Psoas muscle (tissue), 8 donors: ENCODE results near the gene TCF7L1. TPM values are rescaled to one million over a fixed set of nuclear protein-coding genes. Genes with fewer than 3 reads are reported as not detected.
"Not testable (repeated sequence)": the region's sequence is repeated elsewhere in the genome, so short reads cannot be mapped to it uniquely, and the experiment has no call there.

Experiments used
- ATAC-seq, 4 donors: fragments of 200-7000 bp; cut with Tn5 transposase; one replicate each; pipeline ENCODE4 v1.9.1; 2020; ENCODE audit warnings: moderate library complexity in 3 of 4, mild to moderate bottlenecking in 2 of 4
- DNase-seq, 2 donors: peaks; one replicate each; pipeline ENCODE4 v3.0.0-alpha.2; 2020
- H3K27ac ChIP-seq: fragments of 200-600 bp; one replicate; pipeline ENCODE4 v1.8.0; 2022
- H3K27me3 ChIP-seq, 3 donors: fragments of 200-600 bp in 1 of 3; one replicate each; pipeline versions ENCODE4 v1.6.1 to v1.8.0; 2013 to 2022; ENCODE audit warnings: low read length in 2 of 3, mild to moderate bottlenecking in 2 of 3, moderate library complexity in 1 of 3; ENCODE audit not compliant: insufficient read depth in 3 of 3
- H3K36me3 ChIP-seq, 2 donors: fragments of 200-600 bp in 1 of 2; one replicate each; pipeline versions ENCODE4 v1.6.1 to v1.8.0; 2013 to 2022; ENCODE audit warnings: low read depth in 1 of 2, mild to moderate bottlenecking in 1 of 2, moderate library complexity in 1 of 2; ENCODE audit not compliant: insufficient read depth in 1 of 2
- H3K4me1 ChIP-seq: fragments of 200-600 bp; one replicate; pipeline ENCODE4 v1.8.0; 2022
- H3K4me3 ChIP-seq: fragments of 200-600 bp; one replicate; pipeline ENCODE4 v1.8.0; 2022; ENCODE audit warnings: mild to moderate bottlenecking
- H3K9me3 ChIP-seq: fragments of 200-600 bp; one replicate; pipeline ENCODE4 v1.8.0; 2022
- CTCF ChIP-seq: fragments of 200-600 bp; IDR thresholded peaks from one replicate; pipeline ENCODE4 v1.8.0; 2022; ENCODE audit warnings: antibody characterized with exemption
- WGBS, 3 donors: extraction: QIAGEN DNeasy Blood & Tissue Kit; methylation state at CpG; one replicate each; pipeline versions ENCODE4 v1.1.6 to v1.1.7; 2013; 5-methylcytosine and 5-hydroxymethylcytosine counted together
- intact Hi-C, 2 donors: fragments of 100-400 bp; cut with DNase I; formaldehyde crosslinking; loops; one replicate each; pipeline versions ENCODE4 v1.11.0 to v1.14.2; 2022
- polyA plus RNA-seq, 3 donors: library from polyadenylated mRNA; stranded (reverse); fragments of 200-250 nt; gene quantifications; one replicate each; pipeline ENCODE4 v1.2.3, GENCODE V29; 2013
- total RNA-seq, 4 donors: library from RNA; stranded (reverse); fragmentation: NEBNext Ultra II Directional in 2 of 4; extraction: Animal tissue kit (Norgen Biotek cat#: 25700) in 2 of 4; gene quantifications; one replicate each; pipeline versions ENCODE4 v1.2.1 to v1.2.4, GENCODE V29; 2021 to 2023
- donor health status: healthy with polysubstance abuse.
- donor health status: DM: no; HTN: no; CAD: no; lungs with moderate emphysema.
- donor health status: Bipolar disorder and iron deficiency.
- donor health status: healthy.
- donor health status: DM: yes; HTN: yes; CAD: no.
- donor health status: DM: no; HTN: no; CAD: no.
- donor health status: DM: no; HTN: no; CAD: no.
- donor health status: DM: yes; HTN: yes; CAD: no.

Gene TCF7L1
- total and polyA plus RNA-seq, 7 donors, result 2.1 to 13.3 (median 6.1) TPM

DNA sequence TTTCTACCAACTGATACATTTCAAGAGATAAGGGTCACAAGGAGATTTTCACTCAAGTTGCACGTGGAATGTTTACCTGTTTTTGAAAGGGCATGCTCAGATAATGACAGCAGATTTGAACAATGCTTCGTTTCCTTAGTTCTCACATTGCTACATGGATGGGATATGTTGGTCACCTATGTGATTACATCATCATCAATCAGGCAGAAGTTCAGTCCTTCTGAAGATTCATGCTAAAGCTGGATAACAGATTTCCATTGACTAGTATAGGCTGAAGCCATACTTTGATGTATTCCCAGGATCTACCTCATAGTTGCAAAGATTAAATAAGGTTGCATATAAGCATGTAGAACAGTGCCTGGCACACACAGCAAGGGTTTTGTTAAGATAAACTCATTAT, 19.7 kb downstream of the TCF7L1 start:
- Histone ChIP-seq H3K27ac (no peak overlapping the region), H3K36me3 (no peaks in the 10 kb centered on the region), H3K9me3 (no peaks in the 10 kb centered on the region), H3K4me3 (no peak overlapping the region), H3K4me1 (peaks cover 15% of the 10 kb centered on the region), H3K27me3 (no peaks in the 10 kb centered on the region)
- ATAC-seq, result no peak
- TF ChIP-seq CTCF, result no peak
- intact Hi-C loops, result no loop called here
- no peak for DNase-seq
- WGBS, 3 donors, result 95 to 99% (median 98%) methylated on average over 2 of the region's 2 CpGs

DNA sequence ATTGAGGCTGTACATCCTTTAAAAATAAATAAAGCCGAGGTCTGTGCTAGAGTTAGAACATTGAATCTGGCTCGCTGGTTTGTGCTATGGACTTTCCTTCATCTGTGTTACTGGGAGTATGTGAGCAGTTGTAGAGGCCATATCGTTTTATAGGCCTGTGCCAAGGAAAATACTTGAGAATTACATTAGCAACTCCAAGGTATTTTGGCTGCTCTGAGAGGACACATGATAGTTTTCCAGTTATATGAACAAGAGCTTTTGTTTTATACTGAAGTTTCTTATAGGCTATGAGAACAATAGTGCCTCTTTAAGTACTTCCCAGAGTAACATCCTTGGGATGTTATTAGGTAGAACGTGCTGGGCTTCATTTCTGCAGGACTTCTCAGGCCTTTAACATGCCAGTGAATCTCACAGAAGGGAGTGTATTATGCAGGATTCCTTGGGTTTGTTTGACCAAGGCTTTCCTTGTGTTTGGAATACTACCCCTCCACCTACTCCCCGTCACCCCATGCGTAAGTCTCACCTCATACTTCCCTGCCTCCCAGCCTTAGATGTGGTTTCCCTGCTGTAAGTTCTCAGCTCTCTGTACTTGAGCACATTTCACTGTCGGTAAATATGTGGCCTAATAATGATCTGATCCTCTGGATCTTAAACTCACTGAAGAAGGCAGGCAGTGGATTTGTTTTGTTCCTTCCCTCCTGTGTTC, 21.0 kb downstream of the TCF7L1 start:
- Histone ChIP-seq H3K4me3 (no peak overlapping the region), H3K27me3 (no peaks in the 10 kb centered on the region), H3K9me3 (no peaks in the 10 kb centered on the region), H3K36me3 (no peaks in the 10 kb centered on the region), H3K27ac (no peak overlapping the region), H3K4me1 (peaks cover 24% of the 10 kb centered on the region)
- 55 to 70% (median 63%) methylated on average over 7 of the region's 7 CpGs for WGBS, 3 donors
- ATAC-seq (peak in 1 of 4 donors; percentile 45), DNase-seq (no peak)
- intact Hi-C loops, result no loop called here
- TF ChIP-seq CTCF, result no peak

DNA sequence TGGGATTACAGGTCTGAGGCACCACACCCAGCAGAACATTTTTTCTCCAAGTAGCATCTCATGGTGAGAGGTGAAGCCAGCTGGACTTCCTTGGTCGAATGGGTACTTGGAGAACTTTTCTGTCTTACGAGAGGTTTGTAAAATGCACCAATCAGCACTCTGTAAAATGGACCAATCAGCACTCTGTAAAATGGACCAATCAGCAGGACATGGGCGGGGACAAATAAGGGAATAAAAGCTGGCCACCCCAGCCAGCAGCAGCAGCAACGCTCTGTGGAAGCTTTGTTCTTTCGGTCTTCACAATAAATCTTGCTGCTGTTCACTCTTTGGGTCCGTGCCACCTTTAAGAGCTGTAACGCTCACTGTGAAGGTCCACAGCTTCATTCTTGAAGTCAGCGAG, 21.9 kb downstream of the TCF7L1 start:
- H3K4me3 ChIP-seq, intact Hi-C loops, DNase-seq, H3K9me3 ChIP-seq, H3K27ac ChIP-seq, H3K36me3 ChIP-seq, H3K27me3 ChIP-seq, ATAC-seq: not testable (repeated sequence)
- peaks cover 24% of the 10 kb centered on the region for H3K4me1 ChIP-seq
- WGBS, 3 donors, result 95 to 96% (median 96%) methylated on average over 8 of the region's 8 CpGs

- H3K36me3 ChIP-seq, result no peaks in the 10 kb centered on the region
- no peak overlapping the region for H3K27ac ChIP-seq
- peaks cover 31% of the 10 kb centered on the region for H3K4me1 ChIP-seq
- ATAC-seq (no peak), DNase-seq (no peak)
- no peak for TF ChIP-seq CTCF
- H3K9me3 ChIP-seq, result no peaks in the 10 kb centered on the region
- intact Hi-C loops, result no loop called here
- H3K27me3 ChIP-seq, result no peaks in the 10 kb centered on the region
- WGBS, 3 donors, result 52 to 61% (median 57%) methylated on average over 7 of the region's 7 CpGs
- no peak overlapping the region for H3K4me3 ChIP-seq
These were observed 23.0 kb downstream of the TCF7L1 start for GRCh38 chr2:85156153-85156552.

GRCh38 chr2:85156619-85157018, 23.4 kb downstream of the TCF7L1 start:
- H3K4me3 ChIP-seq, result no peak overlapping the region

More at GRCh38 chr2:85156619-85157018, 23.4 kb downstream of the TCF7L1 start:
- no peak for TF ChIP-seq CTCF
- Histone ChIP-seq H3K27me3 (no peaks in the 10 kb centered on the region), H3K4me1 (peaks cover 36% of the 10 kb centered on the region), H3K9me3 (no peaks in the 10 kb centered on the region), H3K36me3 (no peaks in the 10 kb centered on the region), H3K27ac (no peak overlapping the region)
- DNase-seq, result no peak
- intact Hi-C loops, result no loop called here
- no peak for ATAC-seq
- 97 to 98% (median 97%) methylated on average over 3 of the region's 3 CpGs for WGBS, 3 donors
